Astrocyte (in vitro differentiated cells and primary cell): Measurements from ENCODE around the gene HUS1B.

Experiments used
- EZH2 ChIP-seq: IDR thresholded peaks from 2 replicates; pipeline ENCODE4 v1.6.1; 2012; ENCODE audit warnings: mild to moderate bottlenecking, low read length, inconsistent platforms; ENCODE audit not compliant: insufficient read depth
- TF ChIP-seq, protein P1 (sequence below): IDR thresholded peaks from 2 replicates; pipeline ENCODE4 v1.5.1; 2011; ENCODE audit warnings: low read depth, mild to moderate bottlenecking, inconsistent platforms, low read length, moderate library complexity; ENCODE audit not compliant: insufficient read depth

DNA sequence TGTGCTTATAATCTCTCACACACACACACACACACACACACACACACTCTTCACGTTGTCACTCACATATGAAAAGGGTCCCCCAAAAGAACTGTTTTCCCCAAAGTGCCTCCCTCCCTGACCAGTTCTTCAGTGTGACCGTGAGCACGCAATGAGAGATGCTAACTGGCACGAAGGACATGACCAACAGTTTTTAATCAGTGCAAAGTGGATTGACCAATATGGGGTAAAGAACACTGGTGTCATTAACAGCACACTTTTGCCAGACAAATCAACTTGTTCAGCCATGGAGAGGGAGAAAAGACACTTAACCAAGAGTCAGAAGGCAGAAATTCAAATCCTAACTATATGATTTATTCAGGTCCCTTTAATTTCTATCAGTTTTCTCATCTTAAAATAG is 21.0 kb upstream of the HUS1B start:
- TF ChIP-seq, protein P1, sequence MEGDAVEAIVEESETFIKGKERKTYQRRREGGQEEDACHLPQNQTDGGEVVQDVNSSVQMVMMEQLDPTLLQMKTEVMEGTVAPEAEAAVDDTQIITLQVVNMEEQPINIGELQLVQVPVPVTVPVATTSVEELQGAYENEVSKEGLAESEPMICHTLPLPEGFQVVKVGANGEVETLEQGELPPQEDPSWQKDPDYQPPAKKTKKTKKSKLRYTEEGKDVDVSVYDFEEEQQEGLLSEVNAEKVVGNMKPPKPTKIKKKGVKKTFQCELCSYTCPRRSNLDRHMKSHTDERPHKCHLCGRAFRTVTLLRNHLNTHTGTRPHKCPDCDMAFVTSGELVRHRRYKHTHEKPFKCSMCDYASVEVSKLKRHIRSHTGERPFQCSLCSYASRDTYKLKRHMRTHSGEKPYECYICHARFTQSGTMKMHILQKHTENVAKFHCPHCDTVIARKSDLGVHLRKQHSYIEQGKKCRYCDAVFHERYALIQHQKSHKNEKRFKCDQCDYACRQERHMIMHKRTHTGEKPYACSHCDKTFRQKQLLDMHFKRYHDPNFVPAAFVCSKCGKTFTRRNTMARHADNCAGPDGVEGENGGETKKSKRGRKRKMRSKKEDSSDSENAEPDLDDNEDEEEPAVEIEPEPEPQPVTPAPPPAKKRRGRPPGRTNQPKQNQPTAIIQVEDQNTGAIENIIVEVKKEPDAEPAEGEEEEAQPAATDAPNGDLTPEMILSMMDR, result no peak
- no peak for TF ChIP-seq EZH2
